OCI-LY7 (cell line): ENCODE measurements around the gene UBE2L6. TPM values are rescaled to one million over a fixed set of nuclear protein-coding genes. Genes with fewer than 3 reads are reported as not detected.

Source experiments
- BruUV-seq: library from RNA; stranded (reverse); fragments of 400-500 nt; replicated peaks from 2 replicates; lab custom pipeline; 2021; lab: Mats Ljungman, UMichigan
- CTCF ChIA-PET: fragments of 300-600 bp; sonication (Branson Sonifier 250); formaldehyde crosslinking; loops from one replicate; lab custom pipeline; 2022; ENCODE audit warnings: antibody characterized with exemption; ENCODE audit not compliant: unreplicated experiment; lab: Charles Lee
- POLR2A ChIA-PET: fragments of 300-600 bp; sonication (Branson Sonifier 250); formaldehyde crosslinking; loops from one replicate; lab custom pipeline; 2022; ENCODE audit warnings: antibody characterized with exemption; lab: Charles Lee
- DNase-seq: peaks from one replicate; pipeline ENCODE4 v3.0.0-alpha.2; 2015; ENCODE audit warnings: low spot score
- H2AFZ ChIP-seq: fragments of 200-600 bp; sonication (generic), shearing (Covaris generic); 2 replicates; pipeline ENCODE4 v1.6.1; 2014; ENCODE audit warnings: mild to moderate bottlenecking, antibody characterized with exemption, low read length, moderate library complexity
- H3K27ac ChIP-seq: fragments of 200-600 bp; sonication (generic); 2 replicates; pipeline ENCODE4 v1.5.1; 2014; ENCODE audit warnings: mixed run types, low read depth, mild to moderate bottlenecking, moderate library complexity, low read length, inconsistent platforms; ENCODE audit not compliant: poor library complexity, severe bottlenecking
- H3K36me3 ChIP-seq: fragments of 200-600 bp; sonication (generic); 2 replicates; pipeline ENCODE4 v1.6.1; 2014; ENCODE audit warnings: mild to moderate bottlenecking, antibody characterized with exemption, low read length, moderate library complexity, mixed read lengths; ENCODE audit not compliant: insufficient read depth
- H3K4me1 ChIP-seq: fragments of 200-600 bp; sonication (generic); 2 replicates; pipeline ENCODE4 v1.5.1; 2014; ENCODE audit warnings: mild to moderate bottlenecking, low read length; ENCODE audit not compliant: insufficient read depth, poor library complexity, severe bottlenecking
- H3K4me2 ChIP-seq: fragments of 200-600 bp; sonication (generic); 2 replicates; pipeline ENCODE4 v1.6.1; 2014; ENCODE audit warnings: mild to moderate bottlenecking, low read length
- H3K4me3 ChIP-seq: fragments of 200-600 bp; sonication (generic); 2 replicates; pipeline ENCODE4 v1.5.1; 2014; ENCODE audit warnings: mild to moderate bottlenecking, low read depth, low read length; ENCODE audit not compliant: poor library complexity, severe bottlenecking
- H3K79me2 ChIP-seq: fragments of 200-600 bp; sonication (generic); 2 replicates; pipeline ENCODE4 v1.6.1; 2016; ENCODE audit warnings: low read depth, mild to moderate bottlenecking, low read length, moderate library complexity, mixed read lengths; ENCODE audit not compliant: insufficient read depth
- H3K9me2 ChIP-seq: fragments of 200-600 bp; sonication (generic); 2 replicates; pipeline ENCODE4 v1.6.1; 2016; ENCODE audit warnings: mild to moderate bottlenecking, low read length, mixed read lengths; ENCODE audit not compliant: insufficient read depth
- H3K9me3 ChIP-seq: fragments of 200-600 bp; sonication (generic); 2 replicates; pipeline ENCODE4 v1.6.1; 2014; ENCODE audit warnings: mild to moderate bottlenecking, mixed run types, low read length, mixed read lengths
- H4K20me1 ChIP-seq: fragments of 200-600 bp; sonication (generic); 2 replicates; pipeline ENCODE4 v1.6.1; 2014; ENCODE audit warnings: mild to moderate bottlenecking, antibody characterized with exemption, low read length, moderate library complexity, mixed read lengths; ENCODE audit not compliant: insufficient read depth
- EZH2phosphoT487 ChIP-seq: fragments of 200-600 bp; sonication (generic); IDR thresholded peaks from 2 replicates; pipeline ENCODE4 v1.6.1; 2018; ENCODE audit warnings: low read depth, borderline replicate concordance, mild to moderate bottlenecking, mixed run types, antibody characterized with exemption, low read length, moderate library complexity, mixed read lengths
- intact Hi-C: fragments of 100-400 bp; cut with micrococcal nuclease; formaldehyde crosslinking; loops from one replicate; pipeline ENCODE4 v1.10.0; 2022; ENCODE audit not compliant: unreplicated experiment
- total RNA-seq, 2 experiments: library from RNA; depleted of rRNA in 1 of 2; stranded (reverse); fragments of >200 nt in 1 of 2; shearing (Covaris generic) in 1 of 2; gene quantifications; 2 replicates each; pipeline ENCODE4 v1.2.3, GENCODE V29; 2014 to 2022
- TF ChIP-seq, protein P1 (sequence below): fragments of 200-600 bp; sonication (generic); conservative IDR thresholded peaks from 2 replicates; pipeline ENCODE4 v1.5.1; 2014; ENCODE audit warnings: mild to moderate bottlenecking, antibody characterized with exemption, low read length, moderate library complexity, mixed read lengths

The UBE2L6 gene
- total RNA-seq, 2 experiments from 2014 or later = 51.7 to 68.9 TPM

DNA sequence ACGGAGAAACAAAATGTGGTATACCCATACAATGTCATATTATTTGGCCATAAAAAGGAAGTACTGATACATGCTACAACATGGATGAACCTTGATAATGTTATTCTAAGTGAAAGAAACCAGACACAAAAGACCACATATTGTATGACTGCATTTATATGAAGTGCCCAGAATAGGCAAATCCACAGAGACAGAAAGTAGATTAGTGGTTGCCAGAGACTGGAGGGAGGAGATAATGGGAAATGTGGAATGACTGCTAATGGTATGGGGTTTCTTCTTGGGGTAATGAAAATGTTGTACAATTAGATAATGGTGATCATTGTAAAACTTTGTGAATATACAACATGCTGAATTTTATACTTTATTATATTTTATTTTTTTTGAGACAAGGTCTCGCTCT is 46.4 kb downstream of the UBE2L6 start:
- H4K20me1 ChIP-seq = no peaks in the 10 kb centered on the region
- no peak overlapping the region for H2AFZ ChIP-seq
- H3K9me2 ChIP-seq = no peaks in the 10 kb centered on the region
- DNase-seq = no peak
- peaks cover 11% of the 10 kb centered on the region for H3K4me1 ChIP-seq
- no peak overlapping the region for H3K4me3 ChIP-seq
- ChIA-PET CTCF (interaction anchor here (0.5 to 1.5 kb wide), 2 partner anchors 63 to 175 kb away, joined by 4 to 5 read pairs; no protein-coding TSS in a partner anchor), POLR2A (interaction anchor here (0.9 kb wide), 1 partner anchor 28 kb away, joined by 3 read pairs; no protein-coding TSS in a partner anchor)
- no peak for TF ChIP-seq EZH2phosphoT487
- TF ChIP-seq, protein P1, sequence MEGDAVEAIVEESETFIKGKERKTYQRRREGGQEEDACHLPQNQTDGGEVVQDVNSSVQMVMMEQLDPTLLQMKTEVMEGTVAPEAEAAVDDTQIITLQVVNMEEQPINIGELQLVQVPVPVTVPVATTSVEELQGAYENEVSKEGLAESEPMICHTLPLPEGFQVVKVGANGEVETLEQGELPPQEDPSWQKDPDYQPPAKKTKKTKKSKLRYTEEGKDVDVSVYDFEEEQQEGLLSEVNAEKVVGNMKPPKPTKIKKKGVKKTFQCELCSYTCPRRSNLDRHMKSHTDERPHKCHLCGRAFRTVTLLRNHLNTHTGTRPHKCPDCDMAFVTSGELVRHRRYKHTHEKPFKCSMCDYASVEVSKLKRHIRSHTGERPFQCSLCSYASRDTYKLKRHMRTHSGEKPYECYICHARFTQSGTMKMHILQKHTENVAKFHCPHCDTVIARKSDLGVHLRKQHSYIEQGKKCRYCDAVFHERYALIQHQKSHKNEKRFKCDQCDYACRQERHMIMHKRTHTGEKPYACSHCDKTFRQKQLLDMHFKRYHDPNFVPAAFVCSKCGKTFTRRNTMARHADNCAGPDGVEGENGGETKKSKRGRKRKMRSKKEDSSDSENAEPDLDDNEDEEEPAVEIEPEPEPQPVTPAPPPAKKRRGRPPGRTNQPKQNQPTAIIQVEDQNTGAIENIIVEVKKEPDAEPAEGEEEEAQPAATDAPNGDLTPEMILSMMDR = no peak
- H3K36me3 ChIP-seq = peaks cover 18% of the 10 kb centered on the region
- H3K4me2 ChIP-seq = no peak overlapping the region
- no TSS peak for BruUV-seq
- H3K9me3 ChIP-seq = no peaks in the 10 kb centered on the region
- intact Hi-C loops = no loop called here
- peaks cover 2% of the 10 kb centered on the region; the same call in 1 of the 2 replicates for H3K79me2 ChIP-seq
- H3K27ac ChIP-seq = no peak overlapping the region

DNA sequence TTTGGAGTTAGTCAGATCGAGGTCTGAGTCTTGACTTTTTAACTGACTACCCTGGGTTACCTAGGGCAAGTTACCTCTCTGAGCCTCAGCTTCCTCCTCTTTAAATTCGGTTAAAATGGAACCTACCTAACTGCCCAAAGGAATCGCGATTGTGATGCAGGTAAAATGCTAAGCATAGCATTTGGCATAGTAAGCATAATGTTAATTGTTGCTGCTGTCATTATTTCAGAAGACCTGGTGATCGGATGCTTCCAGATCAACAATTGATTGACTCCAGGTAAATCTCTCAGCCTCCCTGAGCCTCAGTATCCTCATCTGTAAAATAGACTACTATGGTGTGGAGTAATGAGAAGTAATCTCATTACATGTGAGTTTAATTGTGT is 51.4 kb downstream of the UBE2L6 start:
- Histone ChIP-seq H3K36me3 (peaks cover 17% of the 10 kb centered on the region; the same call in 1 of the 2 replicates), H3K9me2 (no peaks in the 10 kb centered on the region), H3K79me2 (peaks cover 37% of the 10 kb centered on the region; the same call in 1 of the 2 replicates), H3K9me3 (no peaks in the 10 kb centered on the region), H2AFZ (peak overlapping the region; percentile 79), H3K4me3 (peak overlapping the region; percentile 91), H3K4me2 (peak overlapping the region; percentile 87), H3K4me1 (peaks cover 41% of the 10 kb centered on the region), H3K27ac (peak overlapping the region; percentile 65), H4K20me1 (no peaks in the 10 kb centered on the region)
- ChIA-PET CTCF (interaction anchor here (3.3 to 5.2 kb wide), 2 partner anchors 11 to 23 kb away, joined by 21 to 25 read pairs; no protein-coding TSS in a partner anchor), POLR2A (interaction anchor here (0.7 to 5.9 kb wide), 11 partner anchors 8 to 59 kb away, joined by 3 to 64 read pairs (median 7); partner anchors contain the start of genes RTN4RL2 and TIMM10)
- no peak for DNase-seq
- TSS peak; percentile 73 for BruUV-seq
- TF ChIP-seq, protein P1 = no peak
- no peak for TF ChIP-seq EZH2phosphoT487
- intact Hi-C loops = loop anchor here (10.0 kb wide), 1 partner anchor 1579 kb away; no protein-coding TSS in a partner anchor
